ENCODE results near the gene TPSD1. TPM values are rescaled to one million over a fixed set of nuclear protein-coding genes. Genes with fewer than 3 reads are reported as not detected.

Gene TPSD1
- total RNA-seq, 1 experiment from 2014 or later = not detected

DNA sequence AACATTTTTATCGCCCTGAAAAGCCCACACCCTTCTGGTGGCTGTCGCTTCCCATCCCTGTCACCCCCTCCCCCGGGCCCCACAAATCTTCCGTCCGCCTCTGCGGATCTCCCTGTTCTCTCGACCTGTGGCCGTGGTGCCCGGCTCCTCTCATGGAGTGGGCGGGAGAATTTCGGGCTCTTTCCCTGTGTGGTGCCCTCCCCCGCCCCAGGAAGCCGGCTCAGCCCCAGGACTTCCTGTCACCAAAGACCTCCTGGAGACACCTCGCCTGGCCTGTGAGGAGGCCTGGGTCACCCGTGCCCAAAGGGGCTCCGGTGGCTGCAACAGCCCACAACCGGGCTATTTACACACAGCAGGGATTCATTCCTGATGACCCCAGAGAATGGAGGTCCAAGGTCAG lies 27.4 kb downstream of the TPSD1 start:
- H3K9ac ChIP-seq (ENCODE audit: low read length) = no peak overlapping the region
- no peaks in the 10 kb centered on the region for H3K9me2 ChIP-seq (replicated peaks; ENCODE audit: low read length)
- no peaks in the 10 kb centered on the region for H3K27me3 ChIP-seq (ENCODE audit: low read length)
- H3K4me2 ChIP-seq (ENCODE audit: low read length) = no peak overlapping the region
- H3K9me3 ChIP-seq (ENCODE audit: low read length) = no peaks in the 10 kb centered on the region
- H3K4me1 ChIP-seq (ENCODE audit: insufficient read depth, low read length) = no peaks in the 10 kb centered on the region
- ChIA-PET POLR2A (ENCODE audit: unreplicated experiment) (no interaction called here), CTCF (no interaction called here)
- H2AFZ ChIP-seq (ENCODE audit: low read length) = no peak overlapping the region
- H3K36me3 ChIP-seq (ENCODE audit: low read depth, low read length) = no peaks in the 10 kb centered on the region
- intact Hi-C loops (cut with micrococcal nuclease) = no loop called here
- no peaks in the 10 kb centered on the region for H4K20me1 ChIP-seq (ENCODE audit: low read length)
- no peak for DNase-seq
- H3F3A ChIP-seq (ENCODE audit: low read length, unreplicated experiment) = no peaks in the 10 kb centered on the region
- no peak overlapping the region for H3K4me3 ChIP-seq (ENCODE audit: low read length)
- TF ChIP-seq EZH2 (IDR thresholded peaks at IDR 0.05; ENCODE audit: low read length, unreplicated experiment) (no peak), CTCF (conservative IDR thresholded peaks at IDR 0.05; ENCODE audit: low read depth, low read length) (no peak), EZH2phosphoT487 (IDR thresholded peaks at IDR 0.05; ENCODE audit: borderline replicate concordance, low read length) (no peak)
- H3K79me2 ChIP-seq (ENCODE audit: low read length) = no peaks in the 10 kb centered on the region
- no peak for ATAC-seq
- no TSS peak for BruUV-seq (replicated peaks)
- no peak overlapping the region for H3K27ac ChIP-seq (ENCODE audit: low read length)

GRCh38 chr16:1283996-1284616 lies 28.2 kb downstream of the TPSD1 start:
- no peaks in the 10 kb centered on the region for H3K4me1 ChIP-seq (ENCODE audit: insufficient read depth, low read length)
- H2AFZ ChIP-seq (ENCODE audit: low read length) = no peak overlapping the region
- H3K9me2 ChIP-seq (replicated peaks; ENCODE audit: low read length) = no peaks in the 10 kb centered on the region
- TF ChIP-seq CTCF (conservative IDR thresholded peaks at IDR 0.05; ENCODE audit: low read depth, low read length) (no peak), EZH2 (IDR thresholded peaks at IDR 0.05; ENCODE audit: low read length, unreplicated experiment) (no peak), EZH2phosphoT487 (IDR thresholded peaks at IDR 0.05; ENCODE audit: borderline replicate concordance, low read length) (no peak)
- no peak overlapping the region for H3K4me3 ChIP-seq (ENCODE audit: low read length)
- H3K9ac ChIP-seq (ENCODE audit: low read length) = no peak overlapping the region
- intact Hi-C loops (cut with micrococcal nuclease) = no loop called here
- DNase-seq = no peak
- no peak overlapping the region for H3K4me2 ChIP-seq (ENCODE audit: low read length)
- no TSS peak for BruUV-seq (replicated peaks)
- H3K36me3 ChIP-seq (ENCODE audit: low read depth, low read length) = no peaks in the 10 kb centered on the region
- CTCF ChIA-PET = no interaction called here
- H3K27me3 ChIP-seq (ENCODE audit: low read length) = no peaks in the 10 kb centered on the region
- no peaks in the 10 kb centered on the region for H3K9me3 ChIP-seq (ENCODE audit: low read length)
- H3K79me2 ChIP-seq (ENCODE audit: low read length) = no peaks in the 10 kb centered on the region
- POLR2A ChIA-PET (ENCODE audit: unreplicated experiment) = no interaction called here
- H4K20me1 ChIP-seq (ENCODE audit: low read length) = no peaks in the 10 kb centered on the region
- no peaks in the 10 kb centered on the region for H3F3A ChIP-seq (ENCODE audit: low read length, unreplicated experiment)
- no peak overlapping the region for H3K27ac ChIP-seq (ENCODE audit: low read length)
- no peak for ATAC-seq

GRCh38 chr16:1285669-1286512 lies 30.0 kb downstream of the TPSD1 start:
- no peak overlapping the region for H2AFZ ChIP-seq (ENCODE audit: low read length)
- H3K4me3 ChIP-seq (ENCODE audit: low read length) = no peak overlapping the region
- ChIA-PET POLR2A (ENCODE audit: unreplicated experiment) (no interaction called here), CTCF (no interaction called here)
- DNase-seq (no peak), ATAC-seq (no peak)
- no peak overlapping the region for H3K4me2 ChIP-seq (ENCODE audit: low read length)
- no peaks in the 10 kb centered on the region for H3K27me3 ChIP-seq (ENCODE audit: low read length)
- intact Hi-C loops (cut with micrococcal nuclease) = no loop called here
- no peaks in the 10 kb centered on the region for H3K79me2 ChIP-seq (ENCODE audit: low read length)
- BruUV-seq (replicated peaks) = no TSS peak
- no peak overlapping the region for H3K9ac ChIP-seq (ENCODE audit: low read length)
- no peaks in the 10 kb centered on the region for H3K9me3 ChIP-seq (ENCODE audit: low read length)
- no peaks in the 10 kb centered on the region for H3K9me2 ChIP-seq (replicated peaks; ENCODE audit: low read length)
- no peaks in the 10 kb centered on the region for H3K36me3 ChIP-seq (ENCODE audit: low read depth, low read length)
- H3K4me1 ChIP-seq (ENCODE audit: insufficient read depth, low read length) = no peaks in the 10 kb centered on the region
- H4K20me1 ChIP-seq (ENCODE audit: low read length) = no peaks in the 10 kb centered on the region
- no peaks in the 10 kb centered on the region for H3F3A ChIP-seq (ENCODE audit: low read length, unreplicated experiment)
- TF ChIP-seq CTCF (conservative IDR thresholded peaks at IDR 0.05; ENCODE audit: low read depth, low read length) = 0 out of 2 replicates have a peak, but pooled peaks have one; percentile 11
- TF ChIP-seq EZH2phosphoT487 (IDR thresholded peaks at IDR 0.05; ENCODE audit: borderline replicate concordance, low read length) = no peak
- no peak overlapping the region for H3K27ac ChIP-seq (ENCODE audit: low read length)
